HG03060 (cell line): ENCODE results near the gene BCAR3.

Source experiments
- ATAC-seq: cut with Tn5 transposase; IDR thresholded peaks from one replicate; pipeline ENCODE4 v1.9.1; 2021; ENCODE audit warnings: low read depth, moderate number of reproducible peaks; ENCODE audit not compliant: unreplicated experiment

BCAR3 gene

DNA sequence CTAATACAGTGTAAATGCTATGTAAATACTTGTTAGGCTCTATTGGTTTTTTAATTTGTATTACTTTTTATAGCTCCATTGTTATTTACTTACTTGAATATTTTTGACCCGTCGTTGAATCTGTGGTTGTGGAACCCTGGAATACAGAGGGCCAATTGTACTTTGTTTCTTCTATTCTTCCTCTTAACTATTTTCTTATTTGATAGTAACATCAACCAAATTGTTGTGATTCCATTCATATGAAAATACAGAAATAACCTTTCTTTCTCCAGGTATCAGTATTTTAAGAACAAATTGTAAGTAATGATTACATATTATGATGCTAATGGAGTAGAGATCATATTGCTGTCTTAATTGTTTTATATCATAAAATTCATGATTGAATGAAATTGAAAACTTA is 160.0 kb downstream of the BCAR3 start:
- ATAC-seq, result no peak

GRCh38 chr1:93519199-93519829 is 162.3 kb downstream of the BCAR3 start:
- no peak for ATAC-seq

- ATAC-seq, result no peak
These were observed 163.1 kb downstream of the BCAR3 start for GRCh38 chr1:93518516-93518915.

- ATAC-seq, result no peak
These were observed 165.5 kb downstream of the BCAR3 start for GRCh38 chr1:93516164-93516563.
